Colonic mucosa (tissue), 4 donors: ENCODE data around the gene ARMC9. TPM values are rescaled to one million over a fixed set of nuclear protein-coding genes. Genes with fewer than 3 reads are reported as not detected.

Experiments
- DNase-seq: peaks from one replicate; pipeline ENCODE4 v3.0.0-alpha.2; 2020
- H3K27ac ChIP-seq: fragments of 200-600 bp; one replicate; pipeline ENCODE4 v1.8.0; 2021
- H3K27me3 ChIP-seq: fragments of 200-600 bp; one replicate; pipeline ENCODE4 v1.8.0; 2021
- H3K36me3 ChIP-seq: fragments of 200-600 bp; one replicate; pipeline ENCODE4 v1.8.0; 2021
- H3K4me1 ChIP-seq: fragments of 200-600 bp; one replicate; pipeline ENCODE4 v1.8.0; 2021; ENCODE audit warnings: mild to moderate bottlenecking
- H3K4me3 ChIP-seq: fragments of 200-600 bp; one replicate; pipeline ENCODE4 v1.8.0; 2021
- H3K9ac ChIP-seq, 2 donors: one replicate each; pipeline ENCODE4 v1.7.0; 2013; ENCODE audit warnings: control low read depth in 2 of 2, low read depth in 2 of 2, low read length in 2 of 2
- H3K9me3 ChIP-seq: fragments of 200-600 bp; one replicate; pipeline ENCODE4 v1.8.0; 2021
- intact Hi-C: fragments of 100-400 bp; cut with DNase I; formaldehyde crosslinking; loops from one replicate; pipeline ENCODE4 v1.14.1; 2022
- total RNA-seq, 2 donors: library from RNA; stranded (reverse); fragmentation: NEBNext Ultra II Directional in 1 of 2; extraction: Animal tissue kit (Norgen Biotek cat#: 25700) in 1 of 2; gene quantifications; one replicate each; pipeline ENCODE4 v1.2.1, GENCODE V29; 2021
- TF ChIP-seq, protein P1 (sequence below): fragments of 200-600 bp; IDR thresholded peaks from one replicate; pipeline ENCODE4 v1.8.0; 2022; ENCODE audit warnings: antibody characterized with exemption, mild to moderate bottlenecking
- donor health status: healthy.
- donor health status: DM: no; HTN: no; CAD: no.
- donor health status: DM: no; HTN: no; CAD: no.

Gene ARMC9
- total RNA-seq, 2 donors from 2014 or later = 9.8 to 17.2 TPM

GRCh38 chr2:231332872-231333500 is 134.6 kb downstream of the ARMC9 start:
- TF ChIP-seq, protein P1, sequence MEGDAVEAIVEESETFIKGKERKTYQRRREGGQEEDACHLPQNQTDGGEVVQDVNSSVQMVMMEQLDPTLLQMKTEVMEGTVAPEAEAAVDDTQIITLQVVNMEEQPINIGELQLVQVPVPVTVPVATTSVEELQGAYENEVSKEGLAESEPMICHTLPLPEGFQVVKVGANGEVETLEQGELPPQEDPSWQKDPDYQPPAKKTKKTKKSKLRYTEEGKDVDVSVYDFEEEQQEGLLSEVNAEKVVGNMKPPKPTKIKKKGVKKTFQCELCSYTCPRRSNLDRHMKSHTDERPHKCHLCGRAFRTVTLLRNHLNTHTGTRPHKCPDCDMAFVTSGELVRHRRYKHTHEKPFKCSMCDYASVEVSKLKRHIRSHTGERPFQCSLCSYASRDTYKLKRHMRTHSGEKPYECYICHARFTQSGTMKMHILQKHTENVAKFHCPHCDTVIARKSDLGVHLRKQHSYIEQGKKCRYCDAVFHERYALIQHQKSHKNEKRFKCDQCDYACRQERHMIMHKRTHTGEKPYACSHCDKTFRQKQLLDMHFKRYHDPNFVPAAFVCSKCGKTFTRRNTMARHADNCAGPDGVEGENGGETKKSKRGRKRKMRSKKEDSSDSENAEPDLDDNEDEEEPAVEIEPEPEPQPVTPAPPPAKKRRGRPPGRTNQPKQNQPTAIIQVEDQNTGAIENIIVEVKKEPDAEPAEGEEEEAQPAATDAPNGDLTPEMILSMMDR = no peak
- Histone ChIP-seq H3K4me3 (no peak overlapping the region), H3K36me3 (no peaks in the 10 kb centered on the region), H3K9ac (no peak overlapping the region), H3K9me3 (no peaks in the 10 kb centered on the region), H3K27ac (no peak overlapping the region), H3K4me1 (no peaks in the 10 kb centered on the region), H3K27me3 (no peaks in the 10 kb centered on the region)
- no peak for DNase-seq
- intact Hi-C loops = no loop called here

DNA sequence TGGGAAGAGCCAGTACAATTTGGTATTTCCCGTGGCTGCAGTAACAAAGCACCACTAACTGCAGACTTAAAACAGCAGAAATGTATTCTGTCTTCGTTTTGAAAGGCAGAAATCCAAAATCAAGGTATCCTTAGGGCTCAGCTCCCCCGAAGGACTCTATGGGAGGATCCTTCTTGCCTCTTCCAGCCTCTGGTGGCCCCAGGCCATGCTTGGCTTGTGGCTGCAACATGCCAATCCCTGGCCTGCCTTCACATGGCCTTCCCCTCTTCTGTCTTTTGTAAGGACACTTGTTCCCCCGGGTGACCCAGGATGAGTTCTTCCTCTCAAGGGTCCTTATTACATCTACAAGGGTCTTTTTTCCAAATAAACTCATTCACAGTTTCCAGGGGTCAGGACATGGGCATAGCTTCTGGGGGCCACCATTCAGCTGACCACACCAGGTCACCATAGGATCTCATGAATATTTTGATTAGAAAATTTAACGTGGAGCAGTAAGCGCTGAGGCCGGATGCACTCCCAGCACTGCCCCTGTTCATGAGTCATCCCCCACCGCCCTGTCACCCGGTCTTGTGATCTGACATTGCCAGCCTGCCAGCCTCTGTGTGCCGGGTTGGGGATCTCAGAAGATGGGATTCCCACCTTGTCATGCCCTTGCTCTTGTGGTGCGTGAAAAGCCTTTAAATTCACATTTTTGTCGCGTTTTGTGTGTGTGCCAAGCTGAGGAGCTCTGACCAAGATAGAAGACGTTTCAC is 135.9 kb downstream of the ARMC9 start:
- Histone ChIP-seq H3K4me1 (no peaks in the 10 kb centered on the region), H3K9me3 (no peaks in the 10 kb centered on the region), H3K9ac (no peak overlapping the region), H3K36me3 (no peaks in the 10 kb centered on the region), H3K4me3 (no peak overlapping the region), H3K27me3 (no peaks in the 10 kb centered on the region), H3K27ac (no peak overlapping the region)
- DNase-seq = no peak
- TF ChIP-seq, protein P1 = no peak
- intact Hi-C loops = no loop called here

GRCh38 chr2:231334981-231335380 is 136.6 kb downstream of the ARMC9 start:
- intact Hi-C loops = no loop called here
- no peak for DNase-seq
- H3K4me1 ChIP-seq = no peaks in the 10 kb centered on the region
- TF ChIP-seq, protein P1 = no peak
- H3K27ac ChIP-seq = no peak overlapping the region
- no peaks in the 10 kb centered on the region for H3K27me3 ChIP-seq
- H3K9ac ChIP-seq = no peak overlapping the region
- no peaks in the 10 kb centered on the region for H3K9me3 ChIP-seq
- no peaks in the 10 kb centered on the region for H3K36me3 ChIP-seq
- no peak overlapping the region for H3K4me3 ChIP-seq

DNA sequence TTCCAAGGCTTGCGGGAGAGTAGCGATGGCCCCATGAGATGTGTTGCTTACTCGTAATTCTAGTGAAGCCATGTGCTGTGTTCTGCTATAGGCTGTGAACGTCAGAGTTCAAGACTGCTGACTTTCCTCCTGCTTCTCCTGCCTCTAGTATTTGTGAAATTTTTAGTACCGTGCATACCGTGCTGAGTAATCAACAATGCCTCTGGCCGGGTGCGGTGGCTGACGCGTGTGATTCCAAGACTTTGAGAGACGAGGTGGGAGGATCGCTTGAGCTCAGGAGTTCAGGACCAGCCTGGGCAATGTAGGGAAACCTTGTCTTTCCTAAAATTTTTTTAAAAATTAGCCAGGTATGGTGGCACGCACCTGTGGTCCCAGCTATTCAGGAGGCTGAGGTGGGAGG is 137.2 kb downstream of the ARMC9 start:
- no peaks in the 10 kb centered on the region for H3K36me3 ChIP-seq
- intact Hi-C loops = no loop called here
- H3K4me3 ChIP-seq = no peak overlapping the region
- TF ChIP-seq, protein P1 = no peak
- no peaks in the 10 kb centered on the region for H3K27me3 ChIP-seq
- no peaks in the 10 kb centered on the region for H3K4me1 ChIP-seq
- no peak overlapping the region for H3K9ac ChIP-seq
- DNase-seq = no peak
- no peaks in the 10 kb centered on the region for H3K9me3 ChIP-seq
- no peak overlapping the region for H3K27ac ChIP-seq

DNA sequence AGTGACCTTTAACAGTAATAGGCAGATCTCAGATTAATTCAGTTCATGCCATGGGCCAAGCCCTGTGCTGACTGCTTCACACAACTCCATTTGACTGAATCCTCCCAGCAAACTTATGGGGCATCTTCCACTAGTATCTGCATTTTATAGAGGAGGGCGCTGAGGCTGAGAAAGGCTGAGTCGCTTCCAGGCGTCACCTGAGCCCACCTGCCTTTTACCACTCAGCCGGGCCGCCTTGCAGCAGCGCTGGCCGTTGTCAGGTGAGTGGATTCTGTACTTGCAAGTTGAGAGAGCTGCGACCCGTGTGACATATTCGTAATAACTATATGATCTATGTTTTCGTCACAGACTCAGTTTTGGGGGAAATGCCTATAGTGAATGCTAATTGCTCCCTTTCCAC is 137.8 kb downstream of the ARMC9 start:
- H3K4me1 ChIP-seq = no peaks in the 10 kb centered on the region
- H3K27ac ChIP-seq = no peak overlapping the region
- no peaks in the 10 kb centered on the region for H3K27me3 ChIP-seq
- no peak overlapping the region for H3K9ac ChIP-seq
- DNase-seq = no peak
- H3K4me3 ChIP-seq = no peak overlapping the region
- H3K9me3 ChIP-seq = no peaks in the 10 kb centered on the region
- TF ChIP-seq, protein P1 = no peak
- intact Hi-C loops = no loop called here
- no peaks in the 10 kb centered on the region for H3K36me3 ChIP-seq
